Esophagus muscularis mucosa (tissue), 4 donors: Measurements from ENCODE around the gene F12. TPM values are rescaled to one million over a fixed set of nuclear protein-coding genes. Genes with fewer than 3 reads are reported as not detected.

ENCODE experiments used
- DNase-seq: peaks from one replicate; pipeline ENCODE4 v3.0.0-alpha.2; 2017; ENCODE audit errors: extremely low spot score
- H3K27ac ChIP-seq, 4 donors: fragments of 200-600 bp; sonication (generic); replicated peaks in 1 of 4; 1 replicate in 3 of 4; 2 replicates in 1 of 4; pipeline ENCODE4 v1.5.1; 2016 to 2019; ENCODE audit warnings: mild to moderate bottlenecking in 1 of 4
- H3K27me3 ChIP-seq, 4 donors: fragments of 200-600 bp; sonication (generic); one replicate each; pipeline versions ENCODE4 v1.5.1 to v1.6.0; 2016 to 2019
- H3K36me3 ChIP-seq, 4 donors: fragments of 200-600 bp; sonication (generic); one replicate each; pipeline ENCODE4 v1.5.1; 2016 to 2019
- H3K4me1 ChIP-seq, 4 donors: fragments of 200-600 bp; sonication (generic); one replicate each; pipeline ENCODE4 v1.5.1; 2016 to 2019
- H3K4me3 ChIP-seq, 4 donors: fragments of 200-600 bp; sonication (generic); 1 replicate in 2 of 4; 2 replicates in 2 of 4; pipeline ENCODE4 v1.5.1; 2016 to 2019; ENCODE audit warnings: mild to moderate bottlenecking in 4 of 4, moderate library complexity in 1 of 4
- H3K9me3 ChIP-seq, 4 donors: fragments of 200-600 bp; sonication (generic); 1 replicate in 3 of 4; 2 replicates in 1 of 4; pipeline ENCODE4 v1.5.1; 2016 to 2019
- EP300 ChIP-seq: sonication (generic); formaldehyde crosslinking; IDR thresholded peaks from one replicate; pipeline ENCODE4 v1.6.1; 2017; ENCODE audit warnings: antibody characterized with exemption
- POLR2A ChIP-seq: fragments of 450-650 bp; IDR thresholded peaks from one replicate; pipeline ENCODE4 v1.6.1; 2017; ENCODE audit warnings: antibody characterized with exemption, moderate library complexity, mild to moderate bottlenecking, low read depth
- POLR2AphosphoS5 ChIP-seq, 2 donors: sonication (generic); formaldehyde crosslinking; IDR thresholded peaks; one replicate each; pipeline ENCODE4 v1.6.1; 2017; ENCODE audit warnings: antibody characterized with exemption in 2 of 2
- WGBS: methylation state at CpG from one replicate; pipeline ENCODE4 v1.1.5; 2018; 5-methylcytosine and 5-hydroxymethylcytosine counted together
- intact Hi-C: fragments of 100-400 bp; cut with DNase I; formaldehyde crosslinking; loops from one replicate; pipeline ENCODE4 v1.15.1; 2023
- total RNA-seq, 4 donors: library from RNA; depleted of rRNA; stranded (reverse); fragments of >200 nt; gene quantifications; one replicate each; pipeline versions ENCODE4 v1.1.0 to v1.2.1, GENCODE V29; 2016
- TF ChIP-seq, protein P1 (sequence below), 3 experiments: fragments of 200-600 bp in 2 of 3; fragments of 450-650 bp in 1 of 3; sonication (generic) in 2 of 3; IDR thresholded peaks; one replicate each; pipeline ENCODE4 v1.5.1; 2017 to 2019; ENCODE audit warnings: antibody characterized with exemption in 3 of 3, mild to moderate bottlenecking in 2 of 3, moderate library complexity in 1 of 3

The F12 gene
- total RNA-seq, 4 donors from 2014 or later, result 0.17 TPM; not detected in 3

DNA sequence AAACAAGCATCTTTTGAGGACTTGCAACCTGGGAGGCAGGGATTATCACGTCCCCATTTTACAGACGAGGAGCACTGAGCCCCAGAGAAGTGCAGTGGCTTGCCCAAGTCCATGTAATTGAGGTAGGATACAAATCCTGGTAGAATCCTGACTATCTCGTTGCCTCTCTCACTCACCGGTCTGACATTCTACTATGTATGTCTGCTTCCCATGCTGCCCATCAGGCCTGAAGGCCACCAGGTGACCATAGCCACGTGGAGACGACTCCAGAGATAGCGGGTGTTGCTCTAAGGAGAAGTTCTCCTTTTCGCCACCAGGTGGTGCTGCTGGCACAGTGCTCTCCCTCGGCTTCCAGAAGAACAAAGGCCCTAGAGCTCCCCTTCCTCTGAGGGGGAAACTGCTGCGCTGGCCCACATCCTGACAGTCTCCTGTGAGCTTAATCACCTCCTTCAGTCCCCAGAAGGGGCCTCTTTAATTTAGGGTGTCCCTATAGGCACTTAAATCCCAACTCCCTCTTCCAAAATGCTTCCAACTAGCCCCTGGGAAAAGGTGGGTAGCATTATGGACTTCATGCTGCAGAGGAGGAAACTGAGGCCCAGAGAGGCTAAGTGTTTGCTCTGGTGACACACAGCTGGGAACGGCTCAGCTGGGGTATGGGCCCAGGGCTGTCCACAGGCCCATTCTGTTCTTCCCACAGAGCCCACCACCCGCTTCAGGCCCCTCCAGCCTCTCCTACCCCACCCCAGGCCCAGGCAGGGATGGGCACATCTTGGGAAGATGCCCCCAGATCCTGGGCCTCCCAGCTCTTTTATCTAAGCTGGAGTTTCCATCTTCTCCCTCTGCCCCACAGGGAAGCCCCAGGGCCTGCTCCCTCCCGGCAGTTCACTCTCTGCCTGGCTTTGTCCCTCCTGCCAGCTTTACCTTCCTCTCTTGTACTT lies 18.7 kb downstream of the F12 start:
- no peaks in the 10 kb centered on the region for H3K36me3 ChIP-seq
- no peak overlapping the region for H3K4me3 ChIP-seq
- no peaks in the 10 kb centered on the region for H3K9me3 ChIP-seq
- peaks cover 0 to 32% (median 0%) of the 10 kb centered on the region in 4 donors for H3K27me3 ChIP-seq
- H3K4me1 ChIP-seq, result peaks cover 0 to 21% (median 13%) of the 10 kb centered on the region in 4 donors
- intact Hi-C loops, result loop anchor here (1.0 kb wide), 1 partner anchor 64 kb away; no protein-coding TSS in a partner anchor
- no peak overlapping the region for H3K27ac ChIP-seq
- TF ChIP-seq, protein P1, sequence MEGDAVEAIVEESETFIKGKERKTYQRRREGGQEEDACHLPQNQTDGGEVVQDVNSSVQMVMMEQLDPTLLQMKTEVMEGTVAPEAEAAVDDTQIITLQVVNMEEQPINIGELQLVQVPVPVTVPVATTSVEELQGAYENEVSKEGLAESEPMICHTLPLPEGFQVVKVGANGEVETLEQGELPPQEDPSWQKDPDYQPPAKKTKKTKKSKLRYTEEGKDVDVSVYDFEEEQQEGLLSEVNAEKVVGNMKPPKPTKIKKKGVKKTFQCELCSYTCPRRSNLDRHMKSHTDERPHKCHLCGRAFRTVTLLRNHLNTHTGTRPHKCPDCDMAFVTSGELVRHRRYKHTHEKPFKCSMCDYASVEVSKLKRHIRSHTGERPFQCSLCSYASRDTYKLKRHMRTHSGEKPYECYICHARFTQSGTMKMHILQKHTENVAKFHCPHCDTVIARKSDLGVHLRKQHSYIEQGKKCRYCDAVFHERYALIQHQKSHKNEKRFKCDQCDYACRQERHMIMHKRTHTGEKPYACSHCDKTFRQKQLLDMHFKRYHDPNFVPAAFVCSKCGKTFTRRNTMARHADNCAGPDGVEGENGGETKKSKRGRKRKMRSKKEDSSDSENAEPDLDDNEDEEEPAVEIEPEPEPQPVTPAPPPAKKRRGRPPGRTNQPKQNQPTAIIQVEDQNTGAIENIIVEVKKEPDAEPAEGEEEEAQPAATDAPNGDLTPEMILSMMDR (IDR thresholded peaks at IDR 0.05), result peak in 2 of 3 experiments; percentile 96 to 97
- TF ChIP-seq POLR2A, result no peak
- TF ChIP-seq EP300, result no peak
- peak in 1 of 2 donors; percentile 57 for TF ChIP-seq POLR2AphosphoS5 (IDR thresholded peaks at IDR 0.05)
- WGBS, result 19% methylated on average over 10 of the region's 13 CpGs
- DNase-seq, result peak; percentile 95

DNA sequence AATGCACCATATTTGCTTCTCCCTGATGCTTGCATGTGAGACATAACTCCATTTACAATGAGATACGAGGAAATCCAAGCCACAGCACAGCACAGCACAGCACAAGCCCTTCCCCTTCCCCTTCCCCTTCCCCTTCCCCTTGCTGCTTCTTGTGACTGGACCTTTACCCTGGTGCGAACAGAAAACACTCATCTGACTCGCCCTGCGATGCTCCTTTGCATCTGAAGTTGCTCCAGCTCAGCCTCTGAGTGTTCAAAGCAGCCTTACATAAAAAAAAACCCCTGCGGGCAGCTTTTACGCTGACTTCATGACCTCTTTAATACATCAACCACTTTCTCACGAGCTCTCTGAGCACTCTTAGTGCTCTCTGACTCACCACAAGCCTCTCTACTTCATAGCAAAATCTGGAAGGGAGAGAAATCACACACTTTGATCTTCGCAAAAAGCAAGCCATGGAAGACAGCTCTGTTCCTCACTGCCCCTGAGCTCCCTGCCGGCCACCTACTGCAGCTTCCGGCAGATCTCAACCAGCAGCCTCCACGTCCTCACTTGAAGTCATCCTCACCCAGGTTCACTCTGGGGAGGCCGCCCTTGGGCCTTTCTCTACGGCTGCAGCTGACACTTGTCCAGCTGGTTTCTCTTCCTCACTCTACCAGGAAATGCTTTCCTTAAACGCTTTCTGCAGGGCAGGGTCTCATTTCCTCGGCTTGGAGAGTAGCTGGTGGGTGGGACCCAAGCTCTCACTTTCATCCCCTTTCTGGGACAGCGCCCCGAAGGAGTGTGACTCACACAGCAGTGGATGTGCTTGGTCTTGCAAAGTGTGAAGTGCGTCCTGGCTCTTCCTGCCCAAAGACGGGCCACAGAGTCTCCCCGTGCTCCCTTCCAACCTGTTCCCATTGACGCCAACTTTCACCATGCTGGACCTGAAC lies 19.9 kb downstream of the F12 start:
- TF ChIP-seq EP300 (no peak), POLR2A (no peak), POLR2AphosphoS5 (IDR thresholded peaks at IDR 0.05) (no peak)
- TF ChIP-seq, protein P1 (IDR thresholded peaks at IDR 0.05), result no peak

DNA sequence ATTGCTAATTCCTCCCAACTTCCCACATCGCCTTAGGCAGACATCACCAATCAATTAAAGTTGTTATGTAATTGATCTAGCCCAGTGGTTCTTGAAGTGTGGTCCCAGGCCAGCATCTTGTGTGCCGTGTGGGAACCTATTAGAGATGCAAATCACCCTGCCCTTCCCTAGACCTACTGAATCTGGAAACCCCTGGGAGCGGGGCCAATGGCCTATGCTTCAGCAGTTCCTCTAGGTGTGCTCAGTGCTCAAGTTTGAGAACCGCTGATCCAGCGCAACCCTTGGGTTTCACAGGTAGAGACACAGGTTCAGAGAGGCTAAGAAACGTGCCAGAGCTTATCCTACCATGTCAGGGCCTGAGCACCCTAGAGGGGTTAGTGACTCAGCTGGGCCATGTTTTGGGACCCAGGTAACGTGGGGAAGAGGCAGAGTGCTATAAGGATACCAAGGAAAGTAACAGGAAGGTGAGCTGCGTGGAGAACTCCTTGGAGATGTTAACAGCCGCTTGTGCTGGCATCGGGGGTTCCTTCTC lies 20.8 kb downstream of the F12 start:
- TF ChIP-seq POLR2AphosphoS5 (IDR thresholded peaks at IDR 0.05) (no peak), EP300 (no peak), POLR2A (no peak)
- TF ChIP-seq, protein P1 (IDR thresholded peaks at IDR 0.05), result no peak
- H3K36me3 ChIP-seq, result no peaks in the 10 kb centered on the region
- peaks cover 0 to 33% (median 0%) of the 10 kb centered on the region in 4 donors for H3K27me3 ChIP-seq
- WGBS, result 83% methylated on average over 10 of the region's 10 CpGs
- H3K27ac ChIP-seq, result no peak overlapping the region
- H3K9me3 ChIP-seq, result no peaks in the 10 kb centered on the region
- no peak overlapping the region for H3K4me3 ChIP-seq
- H3K4me1 ChIP-seq, result peaks cover 0 to 21% (median 13%) of the 10 kb centered on the region in 4 donors
- intact Hi-C loops, result loop anchor here (5.0 kb wide), 1 partner anchor 71 kb away; no protein-coding TSS in a partner anchor
- no peak for DNase-seq

More for the DNA sequence above, 19.9 kb downstream of the F12 start:
- WGBS, result 35% methylated on average over 21 of the region's 21 CpGs
- Histone ChIP-seq H3K9me3 (no peaks in the 10 kb centered on the region), H3K36me3 (no peaks in the 10 kb centered on the region), H3K4me3 (no peak overlapping the region), H3K27ac (peak overlapping the region in 1 of 4 donors; percentile 30), H3K4me1 (peaks cover 0 to 21% (median 13%) of the 10 kb centered on the region in 4 donors), H3K27me3 (peaks cover 0 to 33% (median 0%) of the 10 kb centered on the region in 4 donors)
- no peak for DNase-seq
- intact Hi-C loops, result loop anchor here (1.0 to 5.0 kb wide), 2 partner anchors 65 to 72 kb away; no protein-coding TSS in a partner anchor

DNA sequence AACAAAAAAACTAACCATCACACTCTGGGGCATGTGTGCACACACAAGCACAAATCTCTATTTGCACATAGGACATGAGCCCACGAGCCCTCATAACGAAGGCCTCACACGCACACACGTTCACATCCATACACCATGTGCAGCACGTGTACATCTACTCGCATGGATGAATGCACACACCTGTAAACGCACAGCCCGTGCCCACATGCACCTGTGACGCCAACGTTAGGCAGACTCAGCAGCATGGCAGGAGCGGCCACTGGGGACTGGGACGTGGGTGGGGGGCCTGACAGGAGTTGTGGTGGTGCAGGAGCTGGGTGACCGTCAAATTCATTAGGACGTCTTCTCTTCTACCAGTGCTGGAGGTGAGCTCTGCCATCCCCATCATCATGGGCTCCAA lies 22.0 kb downstream of the F12 start:
- no peaks in the 10 kb centered on the region for H3K9me3 ChIP-seq
- WGBS, result 88% methylated on average over 14 of the region's 14 CpGs
- TF ChIP-seq POLR2A, result no peak
- no peak for TF ChIP-seq EP300
- no peak for TF ChIP-seq POLR2AphosphoS5 (IDR thresholded peaks at IDR 0.05)
- TF ChIP-seq, protein P1 (IDR thresholded peaks at IDR 0.05), result no peak
- H3K27me3 ChIP-seq, result peaks cover 0 to 33% (median 0%) of the 10 kb centered on the region in 4 donors
- DNase-seq, result no peak
- H3K27ac ChIP-seq, result no peak overlapping the region
- no peak overlapping the region for H3K4me3 ChIP-seq
- peaks cover 4 to 27% (median 18%) of the 10 kb centered on the region in 4 donors for H3K4me1 ChIP-seq
- intact Hi-C loops, result loop anchor here (5.0 kb wide), 1 partner anchor 70 kb away; no protein-coding TSS in a partner anchor
- no peaks in the 10 kb centered on the region for H3K36me3 ChIP-seq
